Posterior vena cava (tissue), 2 donors: ENCODE results near the gene PSMD4. TPM values are rescaled to one million over a fixed set of nuclear protein-coding genes. Genes with fewer than 3 reads are reported as not detected.
A peak's percentile ranks its signal among the peaks of the same experiment; 100 is the strongest.
"Not testable (repeated sequence)": the region's sequence is repeated elsewhere in the genome, so short reads cannot be mapped to it uniquely, and the experiment has no call there.

Experiments
- DNase-seq: peaks from one replicate; pipeline ENCODE4 v3.0.0-alpha.2; 2020; ENCODE audit warnings: low spot score
- intact Hi-C, 2 donors: fragments of 100-400 bp; cut with DNase I; formaldehyde crosslinking; loops; one replicate each; pipeline versions ENCODE4 v1.14.1 to v1.14.2; 2022 to 2023
- total RNA-seq, 2 donors: library from RNA; stranded (reverse); fragmentation: NEBNext Ultra II Directional; extraction: Animal tissue kit (Norgen Biotek cat#: 25700); gene quantifications; one replicate each; pipeline ENCODE4 v1.2.1, GENCODE V29; 2021
- donor health status: DM: yes; HTN: yes; CAD: no.
- donor health status: DM: yes; HTN: yes; CAD: no.

The PSMD4 gene
- total RNA-seq, 2 donors from 2014 or later, result 131 to 139 TPM

GRCh38 chr1:151265446-151266236 is 11.1 kb downstream of the PSMD4 start:
- peak; percentile 41 for DNase-seq
- intact Hi-C loops, result no loop called here

DNA sequence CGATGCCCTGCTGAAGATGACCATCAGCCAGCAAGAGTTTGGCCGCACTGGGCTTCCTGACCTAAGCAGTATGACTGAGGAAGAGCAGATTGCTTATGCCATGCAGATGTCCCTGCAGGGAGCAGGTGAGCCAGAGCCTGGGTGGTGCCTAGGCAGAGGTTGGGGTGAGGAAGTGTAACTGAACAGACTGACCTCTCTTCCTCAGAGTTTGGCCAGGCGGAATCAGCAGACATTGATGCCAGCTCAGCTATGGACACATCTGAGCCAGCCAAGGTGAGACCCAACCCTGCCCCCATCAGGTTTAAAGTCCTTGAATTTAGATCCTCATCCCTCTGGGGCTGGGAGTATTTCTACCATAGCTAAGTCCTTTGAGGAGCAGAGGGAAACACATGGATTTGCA is 11.8 kb downstream of the PSMD4 start:
- DNase-seq, result peak; percentile 67
- intact Hi-C loops, result no loop called here

DNA sequence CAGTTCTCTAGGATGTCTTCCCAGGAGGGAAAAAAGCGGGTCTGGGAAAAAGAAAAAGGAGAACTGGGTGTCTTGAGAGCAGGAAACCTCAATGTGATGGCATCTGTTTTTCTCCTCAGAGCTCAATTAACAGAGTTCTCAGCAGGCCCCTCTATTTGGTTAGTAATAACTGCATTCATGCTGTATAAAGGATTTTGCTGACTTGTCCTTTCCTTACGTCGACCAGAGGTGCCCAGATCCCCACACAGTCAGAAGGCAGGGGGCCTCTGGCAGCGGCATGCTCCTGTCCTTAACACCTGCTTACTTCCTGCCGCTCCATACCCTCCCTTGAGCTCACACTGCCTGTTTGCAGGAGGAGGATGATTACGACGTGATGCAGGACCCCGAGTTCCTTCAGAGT is 12.3 kb downstream of the PSMD4 start:
- intact Hi-C loops, result no loop called here
- peak; percentile 45 for DNase-seq

GRCh38 chr1:151267760-151268159 is 13.2 kb downstream of the PSMD4 start:
- peak; percentile 1 for DNase-seq
- intact Hi-C loops, result no loop called here

DNA sequence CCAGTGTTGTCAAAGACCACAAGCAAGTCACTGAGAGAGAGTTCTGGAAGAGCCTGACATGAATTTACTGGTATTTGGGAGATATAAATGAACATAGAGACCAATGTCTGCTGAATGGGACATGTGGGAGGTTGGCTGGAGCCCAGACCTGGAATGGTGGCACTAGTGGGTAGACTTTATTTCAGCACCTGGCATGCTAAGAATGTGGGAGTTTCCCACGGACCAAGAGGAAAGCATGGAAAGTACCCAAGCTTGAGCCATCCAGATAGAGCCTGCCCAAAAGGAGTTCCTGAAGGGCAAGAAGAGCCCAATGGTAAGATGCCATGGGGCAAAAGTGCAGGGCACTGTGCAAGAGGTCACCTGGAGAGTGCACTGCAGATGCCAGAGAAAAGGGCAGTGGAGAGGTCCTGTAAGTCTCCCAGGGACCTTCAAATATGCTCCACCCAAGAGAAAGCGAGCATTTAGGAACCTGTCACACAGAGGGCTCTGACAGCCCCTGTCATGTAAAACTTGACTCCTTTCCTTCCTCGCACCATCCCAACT is 19.5 kb downstream of the PSMD4 start:
- DNase-seq, result no peak
- intact Hi-C loops, result no loop called here

DNA sequence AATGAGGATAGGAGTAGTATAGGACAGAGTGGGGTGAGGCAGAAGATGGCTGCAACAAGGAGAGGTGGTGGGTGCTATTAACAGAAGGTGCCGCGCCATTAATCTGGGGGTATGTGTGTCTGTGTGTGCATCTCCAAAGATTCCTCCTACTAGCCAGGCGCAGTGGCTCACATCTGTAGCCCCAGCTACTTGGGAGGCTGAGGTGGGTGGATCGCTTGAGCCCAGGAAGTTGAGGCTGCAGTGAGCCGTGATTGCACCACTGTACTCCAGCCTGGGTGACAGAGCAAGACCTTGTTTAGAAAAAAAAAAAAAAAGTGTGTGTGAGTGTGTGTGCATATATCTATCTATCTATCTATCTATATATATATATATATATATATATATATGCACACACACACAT is 20.8 kb downstream of the PSMD4 start:
- intact Hi-C loops, DNase-seq: not testable (repeated sequence)

DNA sequence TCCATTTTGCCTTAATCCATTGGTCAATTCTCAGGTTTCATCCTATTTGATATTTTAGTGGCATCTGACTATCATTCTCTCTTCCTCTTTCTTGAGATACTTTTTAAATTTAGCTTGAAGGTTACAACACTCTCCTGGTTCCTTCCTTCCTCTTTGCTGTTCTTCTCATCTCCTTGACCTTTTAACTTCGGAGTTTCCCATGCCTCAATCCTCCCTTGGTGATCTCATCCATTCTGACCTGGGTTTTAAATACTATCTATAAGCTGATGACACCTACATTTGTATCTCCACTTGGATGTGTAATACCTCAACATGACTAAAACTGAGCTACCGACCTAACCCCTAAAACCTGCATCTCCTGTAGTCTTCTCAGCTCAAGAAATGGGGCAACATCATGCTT is 22.7 kb downstream of the PSMD4 start:
- no peak for DNase-seq
- intact Hi-C loops, result loop anchor here in 1 of 2 donors (2.0 kb wide), 1 partner anchor 52 kb away; no protein-coding TSS in a partner anchor

GRCh38 chr1:151281225-151281968 is 26.9 kb downstream of the PSMD4 start:
- DNase-seq, result peak; percentile 99
- intact Hi-C loops, result no loop called here

- intact Hi-C loops, result no loop called here
- DNase-seq, result peak; percentile 100
These were observed 27.7 kb downstream of the PSMD4 start, which contains the start of gene ZNF687 for GRCh38 chr1:151281969-151282882. Gene ZNF687, plus strand, starts transcription at chr1:151282299. Its CDS starts 3,993 bp downstream, at chr1:151286292.

DNA sequence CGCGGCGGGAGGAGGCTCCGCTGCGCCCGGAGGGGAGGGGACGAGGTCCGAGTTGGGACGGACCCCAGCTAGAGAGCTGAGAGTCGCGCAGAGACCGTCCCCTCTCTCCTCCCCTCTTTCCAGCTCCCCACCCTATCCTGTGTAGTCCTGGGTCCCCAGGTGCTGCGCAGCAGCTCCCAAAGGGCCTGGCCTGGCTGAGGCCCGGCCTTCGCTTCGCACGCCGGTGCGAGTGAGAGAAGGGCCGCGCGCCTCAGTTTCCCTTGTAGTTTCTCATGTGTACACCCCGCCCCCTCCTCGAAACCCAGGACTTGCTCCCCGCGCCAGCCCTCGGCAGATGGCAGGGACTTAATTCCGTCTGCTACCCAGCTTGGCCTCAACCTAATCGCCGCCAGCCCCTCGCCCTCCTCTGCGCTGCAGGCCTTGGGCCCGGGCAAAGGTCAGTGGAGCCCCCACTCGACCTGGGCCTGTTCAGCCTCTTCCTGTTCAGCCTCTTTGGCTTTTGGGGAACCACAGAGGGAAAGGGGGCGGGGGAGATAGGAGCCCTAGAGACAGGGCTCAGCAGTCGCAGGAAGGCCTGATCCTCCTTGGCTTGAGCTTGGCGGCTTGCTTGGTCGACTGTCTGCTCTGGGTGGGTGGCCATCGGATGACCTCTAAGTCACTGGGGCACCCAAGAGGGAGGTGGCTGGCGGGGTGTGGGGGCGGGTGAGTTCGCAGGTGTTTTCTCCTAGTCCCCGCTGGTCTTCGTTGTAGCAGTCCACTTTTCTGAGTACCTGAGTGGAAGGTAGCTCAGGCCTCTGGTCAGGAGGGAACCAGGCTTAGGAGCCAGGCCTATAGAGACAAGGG is 28.6 kb downstream of the PSMD4 start:
- intact Hi-C loops, result no loop called here

DNA sequence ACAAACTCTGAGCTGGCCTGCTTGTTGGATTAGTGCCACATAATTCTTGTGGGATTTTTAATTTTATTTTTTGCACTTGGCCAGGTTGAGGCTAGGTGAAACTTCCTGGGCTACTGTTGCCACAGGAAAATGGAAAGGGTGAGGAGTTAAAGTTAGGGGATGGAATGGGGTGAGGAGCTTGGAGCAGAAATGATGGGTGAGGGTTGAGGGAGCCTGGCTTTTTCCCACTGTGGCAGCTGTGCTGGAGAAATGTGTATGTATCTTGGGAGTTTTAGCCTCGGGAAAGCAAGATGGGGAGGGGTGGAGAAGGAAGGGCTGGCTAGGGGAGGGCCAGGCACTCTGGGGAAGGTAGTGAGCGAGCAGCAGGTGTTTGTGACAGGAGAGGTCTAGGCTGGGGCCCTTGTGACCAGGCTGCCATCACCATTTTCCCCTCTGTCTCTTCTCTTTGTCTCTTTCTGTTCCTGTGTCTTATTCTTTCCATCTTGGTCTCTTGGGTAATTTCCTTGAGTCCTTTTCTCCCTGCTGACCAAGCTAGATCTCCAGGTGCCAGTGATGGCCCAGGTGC is 29.6 kb downstream of the PSMD4 start:
- DNase-seq, result no peak
- intact Hi-C loops, result no loop called here

More for the DNA sequence above, 28.6 kb downstream of the PSMD4 start:
- DNase-seq, result peak; percentile 85

DNA sequence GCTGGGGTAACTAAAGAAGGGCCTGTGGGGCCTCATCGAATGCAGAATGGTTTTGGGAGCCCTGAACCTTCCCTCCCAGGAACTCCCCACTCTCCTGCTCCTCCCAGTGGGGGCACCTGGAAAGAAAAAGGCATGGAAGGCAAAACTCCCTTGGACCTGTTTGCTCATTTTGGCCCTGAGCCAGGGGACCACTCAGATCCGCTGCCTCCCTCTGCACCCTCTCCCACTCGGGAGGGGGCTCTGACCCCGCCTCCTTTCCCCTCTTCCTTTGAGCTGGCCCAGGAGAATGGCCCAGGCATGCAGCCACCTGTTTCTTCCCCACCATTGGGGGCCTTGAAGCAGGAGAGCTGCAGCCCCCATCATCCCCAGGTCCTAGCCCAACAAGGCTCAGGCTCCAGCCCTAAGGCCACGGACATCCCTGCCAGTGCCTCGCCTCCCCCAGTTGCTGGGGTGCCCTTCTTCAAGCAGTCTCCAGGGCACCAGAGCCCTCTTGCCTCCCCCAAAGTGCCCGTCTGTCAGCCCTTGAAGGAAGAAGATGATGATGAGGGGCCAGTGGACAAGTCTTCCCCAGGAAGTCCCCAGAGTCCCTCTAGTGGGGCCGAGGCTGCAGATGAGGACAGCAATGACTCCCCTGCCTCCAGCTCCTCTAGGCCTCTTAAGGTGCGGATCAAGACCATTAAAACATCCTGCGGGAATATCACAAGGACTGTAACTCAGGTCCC is 32.2 kb downstream of the PSMD4 start:
- DNase-seq, result no peak
- intact Hi-C loops, result loop anchor here in 1 of 2 donors (5.0 kb wide), 1 partner anchor 56 kb away; no protein-coding TSS in a partner anchor

DNA sequence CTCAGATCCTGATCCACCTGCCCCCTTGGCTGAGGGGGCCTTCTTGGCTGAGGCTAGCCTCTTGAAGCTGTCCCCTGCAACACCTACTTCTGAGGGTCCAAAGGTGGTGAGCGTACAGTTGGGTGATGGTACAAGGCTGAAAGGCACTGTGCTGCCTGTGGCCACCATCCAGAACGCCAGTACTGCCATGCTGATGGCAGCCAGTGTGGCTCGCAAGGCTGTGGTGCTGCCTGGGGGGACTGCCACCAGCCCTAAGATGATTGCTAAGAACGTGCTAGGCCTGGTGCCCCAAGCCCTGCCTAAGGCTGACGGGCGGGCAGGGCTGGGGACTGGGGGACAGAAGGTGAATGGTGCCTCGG is 32.8 kb downstream of the PSMD4 start:
- no peak for DNase-seq
- intact Hi-C loops, result loop anchor here in 1 of 2 donors (5.0 kb wide), 1 partner anchor 55 kb away; no protein-coding TSS in a partner anchor

DNA sequence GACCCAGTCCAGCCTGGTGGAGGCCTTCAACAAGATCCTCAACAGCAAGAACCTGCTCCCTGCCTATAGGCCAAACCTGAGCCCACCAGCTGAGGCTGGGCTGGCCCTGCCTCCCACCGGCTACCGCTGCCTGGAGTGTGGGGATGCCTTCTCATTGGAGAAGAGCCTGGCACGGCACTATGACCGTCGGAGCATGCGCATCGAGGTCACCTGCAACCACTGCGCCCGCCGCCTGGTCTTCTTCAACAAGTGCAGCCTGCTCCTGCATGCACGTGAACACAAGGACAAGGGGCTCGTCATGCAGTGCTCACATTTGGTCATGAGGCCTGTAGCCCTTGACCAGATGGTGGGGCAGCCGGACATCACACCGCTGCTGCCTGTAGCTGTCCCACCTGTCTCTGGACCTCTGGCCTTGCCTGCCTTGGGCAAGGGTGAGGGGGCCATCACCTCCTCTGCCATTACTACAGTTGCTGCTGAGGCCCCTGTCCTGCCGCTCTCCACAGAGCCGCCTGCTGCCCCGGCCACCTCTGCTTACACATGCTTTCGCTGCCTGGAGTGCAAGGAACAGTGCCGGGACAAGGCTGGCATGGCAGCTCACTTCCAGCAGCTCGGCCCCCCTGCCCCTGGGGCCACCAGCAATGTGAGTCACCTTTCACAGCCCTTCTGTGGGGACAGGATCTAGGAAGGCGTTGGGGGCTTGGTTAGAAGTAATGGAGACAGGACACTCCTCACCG is 33.4 kb downstream of the PSMD4 start:
- DNase-seq, result no peak
- intact Hi-C loops, result loop anchor here in 1 of 2 donors (5.0 kb wide), 1 partner anchor 54 kb away; no protein-coding TSS in a partner anchor

GRCh38 chr1:151288502-151288901 is 34.0 kb downstream of the PSMD4 start:
- intact Hi-C loops, result loop anchor here in 1 of 2 donors (5.0 kb wide), 1 partner anchor 54 kb away; no protein-coding TSS in a partner anchor

More at GRCh38 chr1:151288502-151288901, 34.0 kb downstream of the PSMD4 start:
- DNase-seq, result no peak
